GM21717 (cell line): Measurements from ENCODE around the gene FAAP100.
"Not testable (repeated sequence)": the region's sequence is repeated elsewhere in the genome, so short reads cannot be mapped to it uniquely, and the experiment has no call there.

Experiments used
- ATAC-seq: cut with Tn5 transposase; IDR thresholded peaks from one replicate; pipeline ENCODE4 v1.9.1; 2021; ENCODE audit warnings: mild to moderate bottlenecking, moderate library complexity; ENCODE audit not compliant: unreplicated experiment

FAAP100 gene

GRCh38 chr17:81538651-81539570 is 13.2 kb downstream of the FAAP100 start:
- no peak for ATAC-seq

GRCh38 chr17:81537856-81538555 is 14.1 kb downstream of the FAAP100 start:
- ATAC-seq: no peak

- ATAC-seq: no peak
Observed at GRCh38 chr17:81537343-81537855, 14.8 kb downstream of the FAAP100 start.

GRCh38 chr17:81536299-81537290 is 15.6 kb downstream of the FAAP100 start:
- no peak for ATAC-seq

- no peak for ATAC-seq
Observed at GRCh38 chr17:81535480-81536298, 16.5 kb downstream of the FAAP100 start.

- ATAC-seq: no peak
Observed at GRCh38 chr17:81535007-81535328, 17.2 kb downstream of the FAAP100 start.

- no peak for ATAC-seq
Observed at GRCh38 chr17:81534157-81535006, 17.8 kb downstream of the FAAP100 start.

GRCh38 chr17:81533339-81534141 is 18.6 kb downstream of the FAAP100 start:
- no peak for ATAC-seq

- ATAC-seq: no peak
Observed at GRCh38 chr17:81532490-81533287, 19.5 kb downstream of the FAAP100 start.

GRCh38 chr17:81531998-81532404 is 20.2 kb downstream of the FAAP100 start:
- ATAC-seq: not testable (repeated sequence)

- ATAC-seq: not testable (repeated sequence)
Observed at GRCh38 chr17:81531013-81531412, 21.1 kb downstream of the FAAP100 start.

- no peak for ATAC-seq
Observed at GRCh38 chr17:81529437-81529803, 22.7 kb downstream of the FAAP100 start.

- ATAC-seq: no peak
Observed at GRCh38 chr17:81528651-81529436, 23.3 kb downstream of the FAAP100 start.

GRCh38 chr17:81528384-81528650 is 23.8 kb downstream of the FAAP100 start:
- ATAC-seq: no peak

- ATAC-seq: no peak
Observed at GRCh38 chr17:81527591-81528383, 24.4 kb downstream of the FAAP100 start, which contains the start of gene FSCN2. FSCN2 (plus strand) TSS chr17:81528377; CDS start chr17:81528532, 155 bp downstream.
